SJSA1 (cell line): ENCODE data around the gene ABCB8. TPM values are rescaled to one million over a fixed set of nuclear protein-coding genes. Genes with fewer than 3 reads are reported as not detected.

Source experiments
- DNase-seq, 2 experiments: peaks; one replicate each; pipeline ENCODE4 v3.0.0-alpha.2; 2015 to 2020; ENCODE audit warnings: low spot score in 2 of 2, low read depth in 1 of 2
- H3K27ac ChIP-seq: fragments of 250-450 bp; sonication (Bioruptor Pico); 2 replicates; pipeline ENCODE4 v1.5.1; 2020; ENCODE audit warnings: mild to moderate bottlenecking, moderate library complexity
- H3K27me3 ChIP-seq: fragments of 250-450 bp; sonication (Bioruptor Pico); replicated peaks from 2 replicates; pipeline ENCODE4 v1.5.1; 2020; ENCODE audit warnings: mild to moderate bottlenecking, moderate library complexity
- H3K36me3 ChIP-seq: fragments of 250-450 bp; sonication (Bioruptor Pico); 2 replicates; pipeline ENCODE4 v1.5.1; 2020; ENCODE audit warnings: mild to moderate bottlenecking
- H3K4me1 ChIP-seq: fragments of 250-450 bp; sonication (Bioruptor Pico); replicated peaks from 2 replicates; pipeline ENCODE4 v1.6.1; 2021; ENCODE audit warnings: mild to moderate bottlenecking
- H3K4me3 ChIP-seq: fragments of 250-450 bp; sonication (Bioruptor Pico); 2 replicates; pipeline ENCODE4 v1.5.1; 2020; ENCODE audit warnings: mild to moderate bottlenecking
- H3K9me3 ChIP-seq: fragments of 250-450 bp; sonication (Bioruptor Pico); replicated peaks from 2 replicates; pipeline ENCODE4 v1.5.1; 2020; ENCODE audit warnings: mild to moderate bottlenecking
- total RNA-seq: library from RNA; depleted of rRNA; stranded (reverse); fragments of >200 nt; shearing (Covaris generic); gene quantifications from 2 replicates; pipeline ENCODE4 v1.2.3, GENCODE V29; 2014; rRNA removed

Gene ABCB8
- total RNA-seq: 24.6 and 38.2 TPM in 2 replicates

GRCh38 chr7:151028131-151028947 lies at the start of gene ABCB8:
Gene ABCB8, plus strand, starts transcription at chr7:151028450. Its CDS starts 66 bp downstream, at chr7:151028516.
- peak within 1 kb of the TSS; percentile 69 for H3K27ac ChIP-seq
- peaks cover 9% of the 10 kb centered on the region; the same call in 1 of the 2 replicates for H3K36me3 ChIP-seq
- peaks cover 19% of the 10 kb centered on the region for H3K4me1 ChIP-seq
- peak within 1 kb of the TSS; percentile 72 for H3K4me3 ChIP-seq
- H3K9me3 ChIP-seq: no peaks in the 10 kb centered on the region
- H3K27me3 ChIP-seq: peaks cover 3% of the 10 kb centered on the region; the same call in 1 of the 2 replicates
- peak; percentile 99 to 100 for DNase-seq

DNA sequence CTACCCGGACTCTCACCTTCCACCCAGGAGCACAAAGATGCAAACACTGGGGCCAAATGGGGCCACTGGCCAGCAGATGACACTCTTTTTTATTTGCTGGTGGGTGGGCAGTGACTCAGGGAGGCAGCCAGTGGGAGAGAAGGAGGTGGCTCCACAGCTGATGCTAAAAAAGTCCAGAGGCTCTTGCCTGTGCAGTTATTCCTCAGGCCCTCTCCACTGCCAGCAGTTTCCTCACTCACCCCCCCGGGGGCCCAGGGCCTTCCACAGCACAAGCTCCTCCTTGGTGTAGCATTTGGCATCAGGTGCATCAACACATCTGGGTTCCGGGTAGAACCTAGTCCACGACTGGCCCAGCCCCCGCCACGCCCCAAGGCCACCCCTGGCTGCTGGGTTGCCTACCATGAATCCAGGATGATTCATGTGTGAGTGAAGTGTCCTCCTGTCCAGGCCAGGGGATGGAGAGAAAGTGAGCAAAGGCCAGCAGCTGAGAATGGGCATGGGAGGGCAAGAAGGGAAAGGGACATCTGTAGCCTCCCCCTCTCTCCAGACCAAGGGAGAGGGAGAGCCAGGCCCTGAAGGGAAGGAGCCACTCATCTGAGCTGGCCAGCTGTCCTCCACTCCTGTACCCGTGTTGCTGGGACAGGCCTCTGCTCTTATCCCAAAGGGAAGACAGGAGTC lies 48.4 kb upstream of the ABCB8 start:
- H3K36me3 ChIP-seq: no peaks in the 10 kb centered on the region
- no peak overlapping the region for H3K27ac ChIP-seq
- H3K27me3 ChIP-seq: peaks cover 70% of the 10 kb centered on the region
- no peak overlapping the region for H3K4me3 ChIP-seq
- peaks cover 3% of the 10 kb centered on the region for H3K4me1 ChIP-seq
- 0 out of 2 replicates have a peak, but pooled peaks cover 1% of the 10 kb centered on the region for H3K9me3 ChIP-seq
- DNase-seq: no peak

DNA sequence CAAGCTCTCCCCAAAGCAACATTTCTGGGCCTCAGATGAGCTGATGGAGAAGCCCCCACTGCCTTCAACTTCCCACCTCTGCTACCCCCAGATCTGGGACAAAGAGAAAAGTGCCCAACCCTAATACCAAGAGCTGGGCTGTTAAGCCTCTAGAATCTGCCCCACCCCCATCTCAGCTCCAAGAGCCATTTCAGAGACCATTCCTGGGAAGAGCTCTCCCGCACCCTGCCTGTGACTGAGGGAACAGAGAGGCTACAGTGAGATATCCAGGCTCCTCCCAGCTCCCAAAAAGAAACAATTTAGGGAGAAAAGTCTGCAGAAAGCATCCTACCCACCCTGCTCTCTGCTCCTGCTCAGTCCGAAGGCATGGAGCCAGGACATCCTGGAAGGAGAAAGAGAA lies 47.6 kb upstream of the ABCB8 start:
- no peaks in the 10 kb centered on the region for H3K36me3 ChIP-seq
- peaks cover 66% of the 10 kb centered on the region for H3K27me3 ChIP-seq
- H3K9me3 ChIP-seq: no peaks in the 10 kb centered on the region
- no peak overlapping the region for H3K27ac ChIP-seq
- no peak overlapping the region for H3K4me3 ChIP-seq
- H3K4me1 ChIP-seq: no peaks in the 10 kb centered on the region
- DNase-seq: no peak

DNA sequence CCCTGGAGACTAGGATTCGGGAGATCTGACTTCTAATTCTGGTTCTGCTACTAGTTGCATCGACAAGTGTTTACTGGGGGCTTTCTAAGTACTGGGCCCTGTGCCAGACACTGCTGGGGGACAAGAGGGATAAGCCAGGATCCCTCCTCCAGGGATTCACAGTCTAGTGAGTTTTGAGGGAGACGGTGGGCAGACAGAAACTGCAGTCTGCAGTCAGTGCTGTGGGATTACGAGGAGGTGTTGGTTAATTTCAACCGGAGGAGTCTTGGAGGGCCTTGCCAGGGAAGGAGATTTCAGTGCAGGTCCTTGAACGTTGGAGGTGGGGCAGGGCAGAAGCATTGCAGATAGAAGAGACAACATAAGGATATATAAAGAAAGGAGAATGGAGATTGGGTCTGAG lies 46.6 kb upstream of the ABCB8 start:
- peaks cover 67% of the 10 kb centered on the region for H3K27me3 ChIP-seq
- no peaks in the 10 kb centered on the region for H3K9me3 ChIP-seq
- no peak for DNase-seq
- no peaks in the 10 kb centered on the region for H3K36me3 ChIP-seq
- no peak overlapping the region for H3K4me3 ChIP-seq
- no peak overlapping the region for H3K27ac ChIP-seq
- no peaks in the 10 kb centered on the region for H3K4me1 ChIP-seq

DNA sequence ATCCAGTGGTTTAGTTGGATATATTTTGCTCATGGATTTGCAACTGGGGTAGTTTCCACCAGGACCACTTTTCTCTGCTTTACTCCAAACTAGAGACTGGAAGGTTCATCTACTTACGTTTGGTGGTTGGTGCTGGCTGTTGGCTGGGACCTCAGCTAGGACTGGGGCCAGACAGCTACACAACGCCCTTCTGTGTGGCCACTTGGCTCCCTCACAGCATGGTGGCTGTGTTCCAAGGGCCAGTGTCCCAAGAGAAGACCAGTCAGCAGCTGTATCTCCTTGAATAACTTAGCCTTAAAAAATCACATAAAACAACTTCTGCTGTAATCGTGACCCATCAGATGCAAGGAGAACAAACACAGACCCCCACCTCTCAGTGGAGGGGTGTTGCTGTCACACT lies 45.9 kb upstream of the ABCB8 start:
- no peaks in the 10 kb centered on the region for H3K4me1 ChIP-seq

GRCh38 chr7:150983893-150984368 lies 44.3 kb upstream of the ABCB8 start:
- DNase-seq: no peak
- Histone ChIP-seq H3K4me3 (no peak overlapping the region), H3K27me3 (peaks cover 67% of the 10 kb centered on the region), H3K36me3 (no peaks in the 10 kb centered on the region), H3K9me3 (peaks cover 4% of the 10 kb centered on the region; the same call in 1 of the 2 replicates), H3K27ac (no peak overlapping the region), H3K4me1 (0 out of 2 replicates have a peak, but pooled peaks cover 3% of the 10 kb centered on the region)

More for the DNA sequence above, 45.9 kb upstream of the ABCB8 start:
- H3K36me3 ChIP-seq: no peaks in the 10 kb centered on the region
- no peak for DNase-seq
- H3K27ac ChIP-seq: no peak overlapping the region
- H3K27me3 ChIP-seq: peaks cover 61% of the 10 kb centered on the region
- H3K9me3 ChIP-seq: no peaks in the 10 kb centered on the region
- H3K4me3 ChIP-seq: no peak overlapping the region

GRCh38 chr7:150986099-150986512 lies 42.1 kb upstream of the ABCB8 start:
- no peaks in the 10 kb centered on the region for H3K36me3 ChIP-seq
- H3K27me3 ChIP-seq: peaks cover 49% of the 10 kb centered on the region
- 0 out of 2 replicates have a peak, but pooled peaks cover 3% of the 10 kb centered on the region for H3K4me1 ChIP-seq
- peaks cover 4% of the 10 kb centered on the region; the same call in 1 of the 2 replicates for H3K9me3 ChIP-seq
- H3K4me3 ChIP-seq: no peak overlapping the region
- DNase-seq: no peak
- no peak overlapping the region for H3K27ac ChIP-seq

DNA sequence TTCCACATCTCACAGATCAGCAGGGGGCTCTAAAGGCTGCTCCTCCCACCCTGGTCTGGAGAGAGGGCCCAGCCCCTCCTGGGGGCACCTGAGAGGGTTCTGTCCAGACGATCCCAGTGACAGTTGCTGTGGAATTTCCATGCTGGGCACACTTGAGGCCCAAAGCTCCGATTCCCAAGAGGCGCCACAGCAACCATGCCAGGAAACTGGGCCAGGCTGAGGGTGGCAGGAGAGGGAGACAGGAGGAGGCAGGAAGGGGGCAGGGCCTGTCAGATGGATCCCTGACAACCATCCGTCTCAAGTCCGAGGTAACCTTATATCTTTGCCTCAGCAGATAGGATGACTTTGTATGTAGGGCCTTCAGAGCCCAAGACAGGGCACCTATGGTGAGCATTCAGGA lies 41.7 kb upstream of the ABCB8 start:
- no peak overlapping the region for H3K27ac ChIP-seq

GRCh38 chr7:150988230-150989226 lies 39.7 kb upstream of the ABCB8 start:
- Histone ChIP-seq H3K36me3 (no peaks in the 10 kb centered on the region), H3K4me3 (no peak overlapping the region), H3K27ac (no peak overlapping the region), H3K27me3 (peaks cover 35% of the 10 kb centered on the region), H3K9me3 (peaks cover 4% of the 10 kb centered on the region; the same call in 1 of the 2 replicates), H3K4me1 (0 out of 2 replicates have a peak, but pooled peaks cover 3% of the 10 kb centered on the region)
- peak in 1 of 2 experiments; percentile 31 for DNase-seq

More for the DNA sequence above, 41.7 kb upstream of the ABCB8 start:
- Histone ChIP-seq H3K27me3 (peaks cover 45% of the 10 kb centered on the region), H3K4me3 (no peak overlapping the region), H3K36me3 (no peaks in the 10 kb centered on the region), H3K9me3 (peaks cover 4% of the 10 kb centered on the region; the same call in 1 of the 2 replicates), H3K4me1 (0 out of 2 replicates have a peak, but pooled peaks cover 3% of the 10 kb centered on the region)
- DNase-seq: no peak

DNA sequence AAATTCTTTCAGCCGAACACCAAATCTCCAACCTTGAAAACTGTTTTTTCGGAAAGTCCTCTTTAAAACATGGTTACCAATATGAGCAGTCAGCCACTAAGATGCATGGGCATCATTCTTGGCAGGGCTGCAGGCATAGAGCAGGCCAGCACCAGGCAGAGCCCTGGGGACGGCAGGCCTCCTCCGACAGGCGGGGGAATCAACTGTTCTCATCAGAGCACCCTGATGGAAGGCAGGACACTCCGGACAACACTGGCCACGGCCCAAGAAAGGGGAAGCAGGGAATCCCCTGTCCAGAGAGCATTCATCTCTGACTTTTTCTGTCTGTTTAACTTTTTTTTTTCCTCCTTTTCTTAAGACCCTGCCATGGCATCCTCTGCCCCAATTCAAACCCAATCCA lies 38.8 kb upstream of the ABCB8 start:
- no peaks in the 10 kb centered on the region for H3K36me3 ChIP-seq
- H3K4me3 ChIP-seq: no peak overlapping the region
- no peak for DNase-seq
- 0 out of 2 replicates have a peak, but pooled peaks cover 3% of the 10 kb centered on the region for H3K4me1 ChIP-seq
- no peak overlapping the region for H3K27ac ChIP-seq
- H3K9me3 ChIP-seq: peaks cover 4% of the 10 kb centered on the region; the same call in 1 of the 2 replicates
- peaks cover 30% of the 10 kb centered on the region for H3K27me3 ChIP-seq

DNA sequence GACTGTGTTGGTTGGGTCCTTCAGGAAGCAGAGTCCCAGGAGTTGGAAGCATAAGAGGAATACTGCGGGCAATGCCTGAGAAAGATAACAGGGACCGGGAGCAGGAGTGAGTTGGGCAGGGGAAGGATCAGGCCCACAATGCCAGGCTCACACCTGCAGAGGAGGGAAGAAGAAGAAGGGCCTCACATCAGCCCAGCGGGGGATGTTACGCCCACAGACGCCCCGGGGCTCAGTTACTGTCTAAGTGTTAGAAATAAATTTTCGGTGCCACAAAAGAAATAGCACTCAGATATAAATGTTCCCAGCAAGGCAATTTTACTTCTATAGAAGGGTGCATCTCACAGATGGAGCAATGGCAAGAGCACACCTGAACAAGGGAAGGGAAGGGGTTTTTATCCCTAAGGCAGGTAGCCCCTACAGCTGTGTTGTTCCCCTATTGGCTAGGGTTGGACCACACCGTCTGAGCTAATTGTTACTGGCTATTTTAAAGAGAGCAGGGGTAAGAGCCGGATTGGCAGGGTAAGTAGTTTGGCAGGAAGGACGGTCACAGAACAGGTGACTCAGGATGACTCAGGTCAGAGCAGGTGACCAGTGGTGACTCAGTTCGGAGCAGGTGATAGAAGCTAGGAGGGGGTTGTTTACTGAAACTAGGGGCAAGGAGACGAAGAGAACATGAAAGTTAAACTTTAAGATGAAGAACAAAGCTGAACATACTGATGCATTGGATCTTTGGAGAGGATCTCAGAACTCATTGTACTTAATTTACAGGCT lies 37.6 kb upstream of the ABCB8 start, which contains the start of gene NOS3:
Gene NOS3 (plus strand): TSS at position 602 of the 771 bp plus-strand sequence. CDS start 2,787 bp downstream, outside the sequence.
- Histone ChIP-seq H3K36me3 (no peaks in the 10 kb centered on the region), H3K27ac (no peak within 1 kb of the TSS), H3K9me3 (peaks cover 4% of the 10 kb centered on the region; the same call in 1 of the 2 replicates), H3K4me1 (0 out of 2 replicates have a peak, but pooled peaks cover 3% of the 10 kb centered on the region), H3K4me3 (no peak within 1 kb of the TSS), H3K27me3 (peaks cover 24% of the 10 kb centered on the region)
- no peak for DNase-seq

GRCh38 chr7:150992051-150992640 lies 36.1 kb upstream of the ABCB8 start:
- no peak for DNase-seq
- H3K36me3 ChIP-seq: no peaks in the 10 kb centered on the region
- H3K27ac ChIP-seq: no peak overlapping the region
- 0 out of 2 replicates have a peak, but pooled peaks cover 3% of the 10 kb centered on the region for H3K4me1 ChIP-seq
- H3K9me3 ChIP-seq: peaks cover 4% of the 10 kb centered on the region; the same call in 1 of the 2 replicates
- no peak overlapping the region for H3K4me3 ChIP-seq
- peaks cover 16% of the 10 kb centered on the region for H3K27me3 ChIP-seq
